WTC11 (cell line): ENCODE measurements around the gene KRT4.

Experiments used
- CTCF ChIP-seq: fragments of 200-600 bp; IDR thresholded peaks from 2 replicates; pipeline ENCODE4 v1.8.0; 2022; ENCODE audit warnings: antibody characterized with exemption
- JUN ChIP-seq: sonication (generic); formaldehyde crosslinking; IDR thresholded peaks from 2 replicates; pipeline ENCODE4 v1.8.0; 2023; ENCODE audit warnings: mild to moderate bottlenecking, missing genetic modification reagents
- TEAD4 ChIP-seq: sonication (generic); formaldehyde crosslinking; IDR thresholded peaks from 2 replicates; pipeline ENCODE4 v1.8.0; 2022; ENCODE audit warnings: mild to moderate bottlenecking, missing genetic modification reagents
- TP53 ChIP-seq: sonication (generic); formaldehyde crosslinking; IDR thresholded peaks from 2 replicates; pipeline ENCODE4 v1.8.1; 2023; ENCODE audit warnings: mild to moderate bottlenecking, missing genetic modification reagents

- no peak for TF ChIP-seq CTCF
- TF ChIP-seq TP53 (CRISPR knock-in tag) = no peak
- TF ChIP-seq TEAD4 = no peak
- no peak for TF ChIP-seq JUN (CRISPR knock-in tag)
These were observed 49.9 kb downstream of the KRT4 start for GRCh38 chr12:52763991-52764390.
